Esophagus muscularis mucosa (tissue), 4 donors: ENCODE measurements around the gene PKNOX1.
"Not testable (repeated sequence)": the region's sequence is repeated elsewhere in the genome, so short reads cannot be mapped to it uniquely, and the experiment has no call there.

Source experiments
- CTCF ChIP-seq, 3 experiments: fragments of 200-600 bp in 2 of 3; fragments of 450-650 bp in 1 of 3; sonication (generic) in 2 of 3; IDR thresholded peaks; one replicate each; pipeline ENCODE4 v1.5.1; 2017 to 2019; ENCODE audit warnings: antibody characterized with exemption in 3 of 3, mild to moderate bottlenecking in 2 of 3, moderate library complexity in 1 of 3
- EP300 ChIP-seq: sonication (generic); formaldehyde crosslinking; IDR thresholded peaks from one replicate; pipeline ENCODE4 v1.6.1; 2017; ENCODE audit warnings: antibody characterized with exemption
- POLR2A ChIP-seq: fragments of 450-650 bp; IDR thresholded peaks from one replicate; pipeline ENCODE4 v1.6.1; 2017; ENCODE audit warnings: antibody characterized with exemption, moderate library complexity, mild to moderate bottlenecking, low read depth
- POLR2AphosphoS5 ChIP-seq, 2 donors: sonication (generic); formaldehyde crosslinking; IDR thresholded peaks; one replicate each; pipeline ENCODE4 v1.6.1; 2017; ENCODE audit warnings: antibody characterized with exemption in 2 of 2

- TF ChIP-seq CTCF (IDR thresholded peaks at IDR 0.05); POLR2A; EP300; POLR2AphosphoS5 (IDR thresholded peaks at IDR 0.05): not testable (repeated sequence)
Measured at GRCh38 chr21:43068065-43068464, 93.7 kb downstream of the PKNOX1 start.
